Measurements from ENCODE around the gene GNAZ. TPM values are rescaled to one million over a fixed set of nuclear protein-coding genes. Genes with fewer than 3 reads are reported as not detected.

GNAZ gene
- total RNA-seq, 2 donors from 2014 or later: 0.37 to 2.0 TPM

DNA sequence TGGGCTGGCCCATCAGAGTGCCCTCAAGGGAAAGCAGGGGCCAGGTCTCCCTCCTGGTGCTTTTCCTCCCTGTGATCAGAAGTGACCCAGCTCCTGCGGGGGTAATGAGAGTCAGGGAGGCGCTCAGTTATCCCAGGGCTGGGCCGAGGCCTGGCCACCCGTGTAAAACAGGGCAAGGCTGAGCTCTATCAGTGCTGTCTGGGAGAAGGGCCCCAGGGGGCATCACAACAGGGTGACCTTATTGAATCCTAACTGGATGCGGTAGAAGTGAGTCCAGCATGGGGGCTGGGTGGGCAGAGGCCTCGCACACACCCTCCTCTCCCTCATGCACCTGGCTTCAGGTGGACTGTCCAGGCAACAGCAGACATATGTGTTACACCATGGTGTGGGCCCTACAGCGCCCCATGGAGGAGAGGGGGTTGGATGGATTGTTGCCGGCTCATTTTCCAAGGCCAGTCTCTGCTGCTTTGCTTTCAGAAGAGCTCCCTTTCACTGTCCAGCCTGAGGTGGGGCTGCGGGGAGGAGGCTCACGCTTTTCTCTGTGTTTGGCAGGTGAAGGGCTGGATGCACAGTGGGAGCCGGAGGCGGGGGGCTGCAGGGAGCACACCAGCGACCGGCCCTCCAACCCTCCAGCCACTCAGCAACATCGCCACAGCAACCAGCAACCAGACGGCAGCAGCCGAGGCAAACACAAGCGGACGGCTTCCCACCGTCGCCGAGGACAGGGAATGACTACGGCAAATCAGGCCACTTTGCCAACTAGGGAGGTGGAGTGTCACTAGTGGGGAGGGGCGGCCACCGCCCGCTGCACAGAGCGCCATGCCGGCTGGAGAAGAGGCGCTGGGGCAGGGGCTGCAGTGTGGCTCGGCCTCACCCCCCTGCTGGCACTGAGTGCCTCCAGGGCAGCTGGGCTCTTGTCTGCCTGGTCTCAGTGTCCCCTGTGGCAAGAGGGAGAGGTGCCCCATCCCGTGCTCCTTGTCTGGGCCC lies 24.7 kb downstream of the GNAZ start:
- Mint-ChIP-seq H3K4me3 (no peak overlapping the region), H3K36me3 (ENCODE audit: low read depth) (no peaks in the 10 kb centered on the region), H3K4me1 (no peaks in the 10 kb centered on the region), H3K9me3 (no peaks in the 10 kb centered on the region), H3K27ac (no peak overlapping the region), H3K27me3 (no peaks in the 10 kb centered on the region)
- no peak for ATAC-seq (replicated peaks)

DNA sequence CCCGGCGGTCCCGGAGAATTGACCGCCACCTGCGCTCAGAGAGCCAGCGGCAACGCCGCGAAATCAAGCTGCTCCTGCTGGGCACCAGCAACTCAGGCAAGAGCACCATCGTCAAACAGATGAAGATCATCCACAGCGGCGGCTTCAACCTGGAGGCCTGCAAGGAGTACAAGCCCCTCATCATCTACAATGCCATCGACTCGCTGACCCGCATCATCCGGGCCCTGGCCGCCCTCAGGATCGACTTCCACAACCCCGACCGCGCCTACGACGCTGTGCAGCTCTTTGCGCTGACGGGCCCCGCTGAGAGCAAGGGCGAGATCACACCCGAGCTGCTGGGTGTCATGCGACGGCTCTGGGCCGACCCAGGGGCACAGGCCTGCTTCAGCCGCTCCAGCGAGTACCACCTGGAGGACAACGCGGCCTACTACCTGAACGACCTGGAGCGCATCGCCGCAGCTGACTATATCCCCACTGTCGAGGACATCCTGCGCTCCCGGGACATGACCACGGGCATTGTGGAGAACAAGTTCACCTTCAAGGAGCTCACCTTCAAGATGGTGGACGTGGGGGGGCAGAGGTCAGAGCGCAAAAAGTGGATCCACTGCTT lies 25.5 kb downstream of the GNAZ start:
- no peaks in the 10 kb centered on the region for H3K9me3 Mint-ChIP-seq
- no peaks in the 10 kb centered on the region for H3K4me1 Mint-ChIP-seq
- H3K36me3 Mint-ChIP-seq (ENCODE audit: low read depth): no peaks in the 10 kb centered on the region
- ATAC-seq (replicated peaks): no peak
- H3K4me3 Mint-ChIP-seq: no peak overlapping the region
- H3K27ac Mint-ChIP-seq: no peak overlapping the region
- H3K27me3 Mint-ChIP-seq: no peaks in the 10 kb centered on the region

- no peak overlapping the region for H3K27ac Mint-ChIP-seq
- H3K4me1 Mint-ChIP-seq: no peaks in the 10 kb centered on the region
- H3K9me3 Mint-ChIP-seq: no peaks in the 10 kb centered on the region
- H3K4me3 Mint-ChIP-seq: no peak overlapping the region
- no peaks in the 10 kb centered on the region for H3K36me3 Mint-ChIP-seq (ENCODE audit: low read depth)
- no peak for ATAC-seq (replicated peaks)
- H3K27me3 Mint-ChIP-seq: no peaks in the 10 kb centered on the region
These were observed 27.3 kb downstream of the GNAZ start for GRCh38 chr22:23097412-23098229.

- Mint-ChIP-seq H3K36me3 (ENCODE audit: low read depth) (no peaks in the 10 kb centered on the region), H3K4me3 (no peak overlapping the region), H3K27ac (no peak overlapping the region), H3K4me1 (no peaks in the 10 kb centered on the region), H3K9me3 (no peaks in the 10 kb centered on the region), H3K27me3 (no peaks in the 10 kb centered on the region)
- no peak for ATAC-seq (replicated peaks)
These were observed 27.9 kb downstream of the GNAZ start for GRCh38 chr22:23098230-23098705.

DNA sequence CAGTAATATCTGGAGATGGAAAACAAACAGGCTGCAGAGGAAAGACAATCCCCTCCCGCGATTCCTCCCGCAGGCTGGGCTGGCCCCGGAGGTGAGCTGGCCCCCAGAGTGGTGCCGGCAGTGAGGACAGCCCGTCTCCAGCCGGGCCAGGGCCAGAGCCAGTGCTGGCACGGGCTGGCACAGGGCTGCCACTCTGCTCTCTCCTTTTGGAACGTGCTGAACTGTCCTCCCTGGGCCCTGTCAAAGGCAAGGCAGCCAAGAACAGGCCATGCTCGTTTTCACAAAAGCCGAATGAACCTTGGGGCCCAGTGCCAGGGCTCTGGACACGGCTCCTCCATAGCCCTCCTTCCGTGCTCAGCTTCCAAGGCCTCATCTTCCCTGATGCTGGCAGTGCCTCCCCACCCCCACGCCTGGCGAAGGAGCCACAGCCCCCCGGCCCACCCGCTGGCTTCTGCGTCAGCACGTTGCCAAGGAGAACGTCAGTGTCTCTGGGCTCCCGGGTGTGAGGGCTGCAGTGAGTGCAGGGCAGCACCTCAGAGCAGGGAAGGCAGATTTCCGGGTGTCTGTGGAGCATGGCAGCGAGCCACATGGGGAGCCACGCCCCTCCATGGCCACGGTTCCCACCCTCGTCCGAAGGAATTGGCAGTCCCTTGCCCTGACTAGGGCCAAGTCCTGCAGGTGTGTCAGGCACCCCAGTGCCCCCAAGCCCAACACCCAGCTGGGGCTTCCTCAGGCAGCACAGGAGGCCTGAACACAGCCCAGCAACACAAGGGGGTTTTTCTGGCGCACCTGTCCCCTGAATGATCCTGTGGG lies 28.6 kb downstream of the GNAZ start:
- H3K36me3 Mint-ChIP-seq (ENCODE audit: low read depth): no peaks in the 10 kb centered on the region
- no peak overlapping the region for H3K27ac Mint-ChIP-seq
- no peak overlapping the region for H3K4me3 Mint-ChIP-seq
- H3K4me1 Mint-ChIP-seq: no peaks in the 10 kb centered on the region
- no peaks in the 10 kb centered on the region for H3K27me3 Mint-ChIP-seq
- no peak for ATAC-seq (replicated peaks)
- no peaks in the 10 kb centered on the region for H3K9me3 Mint-ChIP-seq

DNA sequence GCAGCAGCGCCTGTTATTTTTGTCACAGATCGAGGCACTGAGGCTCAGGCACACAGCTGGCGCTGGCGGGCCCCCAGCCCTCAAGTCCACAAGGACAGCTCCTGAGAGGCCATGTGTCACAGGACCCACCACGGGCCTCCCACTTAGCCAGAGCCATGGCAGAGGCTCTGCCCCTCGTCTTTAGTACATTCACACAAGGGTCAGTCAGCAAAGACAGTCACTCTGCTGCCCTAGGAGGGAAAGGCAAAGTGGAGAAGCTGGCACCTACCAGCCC lies 29.1 kb downstream of the GNAZ start:
- ATAC-seq (replicated peaks): no peak
- no peak overlapping the region for H3K4me3 Mint-ChIP-seq
- H3K9me3 Mint-ChIP-seq: no peaks in the 10 kb centered on the region
- H3K27me3 Mint-ChIP-seq: no peaks in the 10 kb centered on the region
- no peaks in the 10 kb centered on the region for H3K36me3 Mint-ChIP-seq (ENCODE audit: low read depth)
- no peak overlapping the region for H3K27ac Mint-ChIP-seq
- H3K4me1 Mint-ChIP-seq: no peaks in the 10 kb centered on the region

DNA sequence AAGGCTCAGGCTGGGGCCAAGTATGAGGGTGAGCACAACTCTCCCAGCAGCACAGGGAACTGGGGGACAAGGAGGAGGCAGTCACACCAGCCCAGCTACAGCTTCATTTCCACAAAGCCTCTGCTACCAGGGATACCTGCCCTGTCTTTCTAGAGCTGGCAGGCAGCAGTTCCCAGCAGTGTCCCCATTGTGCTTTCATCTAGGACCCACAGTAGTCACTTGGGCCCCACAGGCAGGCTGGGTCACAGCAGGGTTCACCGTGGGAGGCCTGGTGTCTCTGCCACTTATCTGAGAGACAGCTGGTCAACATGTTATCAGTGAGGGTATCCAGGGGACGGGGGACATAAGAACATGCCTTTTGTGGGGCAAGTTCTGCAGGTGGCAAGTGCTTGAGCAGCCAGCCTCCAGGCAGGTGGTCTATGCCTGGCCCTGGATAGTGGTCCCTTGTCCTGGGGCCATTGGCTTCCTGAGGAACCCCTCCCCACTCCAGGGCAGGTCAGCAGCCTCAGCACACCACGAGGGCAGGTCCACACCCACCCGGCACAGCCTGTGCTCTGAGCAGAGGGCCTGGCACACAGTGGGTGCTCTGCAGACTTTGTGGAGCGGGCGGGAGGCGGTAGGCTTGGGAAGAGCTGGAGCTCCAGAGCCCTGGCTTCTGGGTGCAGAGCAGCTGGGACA lies 29.9 kb downstream of the GNAZ start:
- no peak for ATAC-seq (replicated peaks)
- Mint-ChIP-seq H3K4me1 (no peaks in the 10 kb centered on the region), H3K27ac (no peak overlapping the region), H3K36me3 (ENCODE audit: low read depth) (no peaks in the 10 kb centered on the region), H3K27me3 (no peaks in the 10 kb centered on the region), H3K9me3 (no peaks in the 10 kb centered on the region), H3K4me3 (no peak overlapping the region)

- Mint-ChIP-seq H3K4me3 (no peak overlapping the region), H3K9me3 (no peaks in the 10 kb centered on the region), H3K27me3 (no peaks in the 10 kb centered on the region), H3K27ac (no peak overlapping the region), H3K4me1 (peaks cover 4% of the 10 kb centered on the region), H3K36me3 (ENCODE audit: low read depth) (no peaks in the 10 kb centered on the region)
- ATAC-seq (replicated peaks): no peak
These were observed 31.2 kb downstream of the GNAZ start for GRCh38 chr22:23101524-23101923.

DNA sequence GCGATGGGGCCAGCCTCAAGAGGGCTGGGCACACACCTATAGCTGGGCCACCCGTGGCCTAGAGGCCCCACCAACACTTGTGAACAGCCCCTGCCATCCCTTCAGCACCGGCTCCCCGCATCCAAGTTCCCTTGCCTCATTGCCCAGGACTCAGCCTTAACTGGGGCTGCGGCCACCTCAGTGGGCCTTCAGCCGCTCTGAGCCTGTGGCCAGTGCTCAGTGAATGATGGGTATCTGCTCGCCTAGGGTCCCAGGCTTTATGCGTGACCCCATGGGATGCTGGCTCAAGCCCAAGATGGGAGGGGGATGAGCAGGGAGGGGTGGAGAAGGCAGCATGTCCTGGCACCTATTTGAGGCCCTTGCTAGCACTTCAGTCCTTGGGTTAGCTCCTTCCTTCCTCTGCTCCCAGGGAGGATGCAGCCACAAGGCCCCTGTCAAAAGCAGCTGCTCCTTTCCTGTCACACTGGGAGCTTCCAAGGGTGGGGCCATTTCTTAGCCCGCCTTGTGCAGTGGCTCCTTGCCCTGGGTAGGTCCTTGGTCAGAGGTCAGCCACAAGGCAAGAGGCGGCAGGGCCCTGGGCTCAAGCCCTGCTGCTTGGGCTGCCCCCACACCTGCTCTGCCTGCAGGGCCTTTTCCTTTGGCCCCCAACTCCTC lies 31.8 kb downstream of the GNAZ start:
- no peak overlapping the region for H3K27ac Mint-ChIP-seq
- H3K36me3 Mint-ChIP-seq (ENCODE audit: low read depth): no peaks in the 10 kb centered on the region
- peaks cover 4% of the 10 kb centered on the region for H3K4me1 Mint-ChIP-seq
- no peaks in the 10 kb centered on the region for H3K27me3 Mint-ChIP-seq
- no peak overlapping the region for H3K4me3 Mint-ChIP-seq
- ATAC-seq (replicated peaks): no peak
- H3K9me3 Mint-ChIP-seq: no peaks in the 10 kb centered on the region

GRCh38 chr22:23102776-23103175 lies 32.5 kb downstream of the GNAZ start:
- H3K9me3 Mint-ChIP-seq: no peaks in the 10 kb centered on the region
- H3K27ac Mint-ChIP-seq: no peak overlapping the region

GRCh38 chr22:23103199-23103954 lies 33.1 kb downstream of the GNAZ start:
- H3K4me3 Mint-ChIP-seq: no peak overlapping the region
- no peak overlapping the region for H3K27ac Mint-ChIP-seq
- H3K9me3 Mint-ChIP-seq: no peaks in the 10 kb centered on the region
- no peak for ATAC-seq (replicated peaks)
- H3K36me3 Mint-ChIP-seq (ENCODE audit: low read depth): no peaks in the 10 kb centered on the region
- H3K4me1 Mint-ChIP-seq: peaks cover 4% of the 10 kb centered on the region
- H3K27me3 Mint-ChIP-seq: no peaks in the 10 kb centered on the region

More at GRCh38 chr22:23102776-23103175, 32.5 kb downstream of the GNAZ start:
- no peak for ATAC-seq (replicated peaks)
- Mint-ChIP-seq H3K36me3 (ENCODE audit: low read depth) (no peaks in the 10 kb centered on the region), H3K27me3 (no peaks in the 10 kb centered on the region), H3K4me1 (peaks cover 4% of the 10 kb centered on the region), H3K4me3 (no peak overlapping the region)

DNA sequence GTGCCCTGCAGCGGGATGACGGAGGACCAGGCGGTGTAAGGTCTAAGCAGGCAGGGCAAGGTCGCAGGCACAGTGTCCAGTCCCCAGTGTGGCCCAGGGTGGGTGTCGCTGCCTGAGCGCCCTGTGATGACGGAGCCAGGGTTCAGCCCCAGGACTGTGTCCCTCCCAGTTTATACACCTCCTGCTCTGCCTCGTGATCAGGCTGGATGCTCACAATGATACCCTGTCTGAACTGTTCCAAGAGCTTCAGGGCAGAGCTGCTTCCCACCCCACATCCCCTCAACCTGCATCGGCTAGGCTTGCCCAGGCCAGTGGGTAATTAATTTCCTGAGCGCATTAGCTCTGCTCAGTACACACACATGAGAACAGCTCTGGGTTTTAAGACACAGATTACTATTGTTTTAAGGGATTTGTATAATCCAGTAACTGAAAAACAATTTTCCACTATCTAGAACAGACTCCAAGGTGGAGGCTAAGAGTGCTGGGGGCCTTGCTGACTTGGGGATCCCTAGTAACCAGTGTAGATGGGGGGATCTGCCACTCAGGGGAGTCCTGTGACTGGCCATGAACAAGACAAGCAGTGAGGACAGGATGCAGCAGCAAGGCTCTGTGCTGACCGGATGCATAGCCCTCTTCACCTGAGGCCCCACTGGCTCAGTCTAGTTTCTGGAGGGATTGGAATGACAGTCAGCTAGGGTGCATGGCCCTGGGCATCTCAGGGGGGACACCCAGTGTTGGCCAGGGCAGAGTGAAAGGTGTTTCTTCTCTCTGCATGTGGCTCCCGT lies 34.1 kb downstream of the GNAZ start:
- H3K27ac Mint-ChIP-seq: no peak overlapping the region
- H3K4me3 Mint-ChIP-seq: no peak overlapping the region
- peaks cover 4% of the 10 kb centered on the region for H3K4me1 Mint-ChIP-seq
- no peaks in the 10 kb centered on the region for H3K36me3 Mint-ChIP-seq (ENCODE audit: low read depth)
- H3K9me3 Mint-ChIP-seq: no peaks in the 10 kb centered on the region
- ATAC-seq (replicated peaks): no peak
- H3K27me3 Mint-ChIP-seq: no peaks in the 10 kb centered on the region

All from activated T-helper 17 cell treated with anti-CD3 and anti-CD28 coated beads, Interleukin-2, amount 50 U/mL, for 72 hours (primary cell).